ENCODE results near the gene RTF1.

The RTF1 gene

DNA sequence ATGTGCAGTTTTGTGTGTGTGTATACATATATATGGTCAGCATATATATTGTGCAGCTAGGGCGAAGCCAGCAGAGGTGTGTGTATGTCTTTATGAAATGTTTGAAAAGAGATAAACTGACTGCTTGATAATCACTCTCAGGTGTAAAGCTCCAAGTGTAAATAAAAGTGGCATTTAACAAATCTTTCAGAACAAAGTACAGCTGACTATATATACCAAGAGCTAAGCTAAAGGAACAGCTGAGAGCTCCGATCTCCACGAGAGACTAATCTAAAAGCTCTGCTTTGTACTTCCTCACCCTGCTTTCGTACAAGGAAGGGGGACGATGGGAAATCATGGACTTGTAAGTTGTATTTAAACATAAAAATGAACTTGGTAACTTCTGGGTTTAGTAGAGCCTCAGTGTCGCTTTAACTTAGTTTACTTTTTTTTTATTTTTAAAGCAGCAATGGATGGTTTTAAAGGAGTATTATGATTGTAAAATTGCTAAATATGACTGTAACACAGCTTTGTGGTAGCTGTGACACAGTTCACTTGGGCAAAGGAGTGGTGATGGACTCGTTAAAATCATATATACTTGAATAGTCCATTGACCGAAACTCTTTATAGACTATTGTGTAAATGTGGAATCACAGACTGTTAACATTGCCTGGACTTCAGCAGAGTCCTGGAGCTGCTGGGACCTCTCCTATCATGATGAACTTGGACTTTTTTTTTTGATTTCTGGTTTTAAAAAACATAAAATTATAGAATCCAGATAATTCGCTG, 65.4 kb downstream of the RTF1 start:
- no peak for TF ChIP-seq CTCF (IDR thresholded peaks at IDR 0.05; ENCODE audit: unreplicated experiment in 3 of 3)
- Mint-ChIP-seq H3K9me3 (no peaks in the 10 kb centered on the region), H3K36me3 (ENCODE audit: low read depth) (peaks cover 66% of the 10 kb centered on the region), H3K4me1 (peaks cover 6% of the 10 kb centered on the region), H3K27ac (no peak overlapping the region), H3K4me3 (no peak overlapping the region), H3K27me3 (ENCODE audit: low read depth) (peaks cover 3% of the 10 kb centered on the region)

- Mint-ChIP-seq H3K36me3 (ENCODE audit: low read depth) (peaks cover 60% of the 10 kb centered on the region), H3K4me3 (no peak overlapping the region), H3K27me3 (ENCODE audit: low read depth) (peaks cover 3% of the 10 kb centered on the region), H3K4me1 (peaks cover 6% of the 10 kb centered on the region), H3K9me3 (no peaks in the 10 kb centered on the region), H3K27ac (no peak overlapping the region)
- TF ChIP-seq CTCF (IDR thresholded peaks at IDR 0.05; ENCODE audit: unreplicated experiment in 3 of 3): no peak
Measured at GRCh38 chr15:41483115-41483514, 66.2 kb downstream of the RTF1 start.

DNA sequence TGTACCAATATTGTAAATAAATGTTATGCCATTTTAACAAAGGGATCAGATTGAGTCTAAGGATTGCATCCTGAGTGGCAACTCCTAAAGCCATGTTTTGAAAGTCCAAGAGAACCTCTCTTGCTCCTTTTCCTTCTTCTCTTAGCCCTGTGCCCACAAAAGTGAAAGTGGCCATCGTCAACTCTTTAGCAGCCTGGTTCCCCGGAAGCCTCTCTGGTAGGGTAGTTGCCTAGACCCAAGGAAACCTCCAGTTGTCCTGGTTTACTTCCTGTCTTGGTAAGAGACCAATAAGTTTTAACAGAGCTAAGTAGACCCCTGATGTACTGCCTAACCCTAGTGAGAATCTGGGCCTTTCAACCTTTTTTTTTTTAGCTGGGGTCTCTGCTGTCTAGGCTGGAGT, 66.6 kb downstream of the RTF1 start:
- TF ChIP-seq CTCF (IDR thresholded peaks at IDR 0.05; ENCODE audit: unreplicated experiment in 3 of 3): no peak
- Mint-ChIP-seq H3K27ac (no peak overlapping the region), H3K36me3 (ENCODE audit: low read depth) (peaks cover 57% of the 10 kb centered on the region), H3K9me3 (no peaks in the 10 kb centered on the region), H3K4me3 (no peak overlapping the region), H3K4me1 (peaks cover 6% of the 10 kb centered on the region), H3K27me3 (ENCODE audit: low read depth) (peaks cover 3% of the 10 kb centered on the region)

- Mint-ChIP-seq H3K27me3 (ENCODE audit: low read depth) (peaks cover 7% of the 10 kb centered on the region), H3K27ac (no peak overlapping the region), H3K4me1 (peaks cover 7% of the 10 kb centered on the region), H3K36me3 (ENCODE audit: low read depth) (peaks cover 42% of the 10 kb centered on the region), H3K4me3 (no peak overlapping the region), H3K9me3 (no peaks in the 10 kb centered on the region)
- no peak for TF ChIP-seq CTCF (IDR thresholded peaks at IDR 0.05; ENCODE audit: unreplicated experiment in 3 of 3)
Measured at GRCh38 chr15:41484937-41485625, 68.2 kb downstream of the RTF1 start.

GRCh38 chr15:41486286-41486685, 69.4 kb downstream of the RTF1 start:
- TF ChIP-seq CTCF (IDR thresholded peaks at IDR 0.05; ENCODE audit: unreplicated experiment in 3 of 3): no peak
- Mint-ChIP-seq H3K27ac (no peak overlapping the region), H3K27me3 (ENCODE audit: low read depth) (peaks cover 19% of the 10 kb centered on the region), H3K4me3 (no peak overlapping the region), H3K36me3 (ENCODE audit: low read depth) (peaks cover 30% of the 10 kb centered on the region), H3K4me1 (peaks cover 5% of the 10 kb centered on the region), H3K9me3 (no peaks in the 10 kb centered on the region)
